ENCODE measurements around the gene PRRT3. TPM values are rescaled to one million over a fixed set of nuclear protein-coding genes. Genes with fewer than 3 reads are reported as not detected.

Gene PRRT3
- total and polyA plus RNA-seq, 10 donors, result 0.65 to 2.4 (median 1.8) TPM

DNA sequence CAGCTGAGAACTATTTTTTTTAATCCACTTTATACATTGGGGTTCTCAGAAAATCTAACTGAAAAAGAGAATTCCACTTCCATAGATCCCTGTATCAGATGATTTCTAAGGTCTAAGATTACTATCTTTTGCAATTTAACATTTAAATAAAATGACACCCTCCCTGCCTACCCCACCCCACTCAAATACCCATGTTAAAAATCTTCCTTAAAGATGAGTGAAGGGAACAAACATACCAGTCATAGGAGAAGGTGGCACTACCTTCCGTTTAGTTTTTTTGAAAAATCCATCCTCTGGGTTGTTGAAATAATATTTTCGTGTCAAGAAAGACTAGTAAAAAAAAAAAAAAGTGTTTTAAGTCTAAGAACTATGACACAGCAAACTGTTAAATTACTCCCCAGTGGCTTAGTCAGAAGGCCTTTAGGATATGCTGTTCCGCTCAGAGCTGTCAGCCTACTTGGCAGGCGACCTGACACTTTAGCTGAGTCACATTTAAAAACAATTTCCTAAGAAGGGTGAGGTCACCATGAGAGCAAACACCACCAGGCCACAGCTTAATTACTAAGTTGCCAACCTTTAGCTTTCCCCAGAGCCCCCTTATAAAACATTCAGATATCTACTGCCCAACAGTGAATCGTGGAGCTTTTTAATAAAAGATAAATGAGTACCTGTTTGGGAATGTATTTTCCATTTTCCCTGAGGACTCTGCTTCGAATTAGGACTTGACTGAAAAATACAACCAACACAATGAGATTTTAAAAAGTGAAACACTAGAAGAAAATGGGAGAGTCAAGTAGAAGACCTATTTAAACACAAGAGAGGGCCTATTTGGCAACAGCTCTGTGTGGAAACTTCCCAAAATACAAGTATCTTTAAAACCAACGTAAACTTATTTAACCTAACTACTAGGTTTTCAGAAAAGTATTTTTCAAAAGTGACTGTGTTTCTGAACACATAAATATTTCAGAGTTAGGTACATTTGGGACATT, 24.8 kb upstream of the PRRT3 start:
- intact Hi-C loops (cut with DNase I; ENCODE audit: low total_unique reads), result no loop called here
- 45 to 67% (median 51%) methylated on average over 7 of the region's 7 CpGs for WGBS, 5 donors
- Histone ChIP-seq H3K4me3 (no peak overlapping the region), H3K4me1 (peaks cover 0 to 58% (median 15%) of the 10 kb centered on the region in 6 donors), H3K27me3 (replicated peaks in 1 of 7) (no peaks in the 10 kb centered on the region), H3K27ac (peak overlapping the region in 6 of 8 donors; percentile 6 to 79 (median 63)), H3K9me3 (no peaks in the 10 kb centered on the region), H3K36me3 (peaks cover 13 to 99% (median 57%) of the 10 kb centered on the region in 6 donors)
- DNase-seq, result no peak
- no peak for TF ChIP-seq CTCF (IDR thresholded peaks at IDR 0.05 in 8 of 11, conservative IDR thresholded peaks at IDR 0.05 in 3 of 11)
- peak in 1 of 3 donors; percentile 59 for TF ChIP-seq POLR2AphosphoS5 (IDR thresholded peaks at IDR 0.05)

DNA sequence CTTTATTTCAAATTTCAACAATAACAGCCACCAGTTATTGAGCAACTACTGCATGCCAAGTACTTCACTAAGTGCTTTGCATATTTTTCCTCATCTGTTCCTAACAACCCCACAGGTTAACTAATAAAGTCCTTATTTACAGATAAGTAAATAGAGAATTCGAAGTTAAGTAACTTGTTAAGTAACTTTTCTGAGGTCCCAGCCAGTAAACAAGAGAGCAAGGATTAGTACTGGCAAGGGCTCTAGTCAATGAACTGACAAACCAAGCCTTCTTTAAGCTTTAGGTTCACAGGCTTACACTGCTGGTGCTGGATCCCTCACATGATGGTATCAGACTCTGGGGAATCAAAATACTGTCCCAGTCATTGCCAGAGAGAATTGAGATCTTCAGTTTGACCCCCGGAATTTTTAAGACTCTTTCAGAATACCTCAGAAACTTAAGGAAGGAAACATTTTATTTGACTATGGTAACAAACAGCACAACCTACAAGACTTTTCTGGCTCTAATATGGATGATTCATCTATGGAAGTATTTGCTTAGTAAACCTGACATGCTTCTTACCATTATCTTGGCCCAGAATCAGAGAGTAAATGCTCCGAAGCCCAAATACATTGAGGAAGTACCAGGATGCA, 17.9 kb upstream of the PRRT3 start:
- no peak for TF ChIP-seq POLR2A (IDR thresholded peaks at IDR 0.05)
- no peak for TF ChIP-seq CTCF (IDR thresholded peaks at IDR 0.05 in 8 of 11, conservative IDR thresholded peaks at IDR 0.05 in 3 of 11)
- TF ChIP-seq POLR2AphosphoS5 (IDR thresholded peaks at IDR 0.05), result no peak
- Histone ChIP-seq H3K9me3 (no peaks in the 10 kb centered on the region), H3K4me1 (no peaks in the 10 kb centered on the region), H3K36me3 (peaks cover 15 to 100% (median 86%) of the 10 kb centered on the region in 6 donors), H3K27me3 (replicated peaks in 1 of 7) (no peaks in the 10 kb centered on the region), H3K27ac (no peak overlapping the region), H3K4me3 (no peak overlapping the region)
- no peak for DNase-seq
- WGBS, 5 donors, result 89 to 95% (median 93%) methylated on average over 3 of the region's 3 CpGs
- intact Hi-C loops (cut with DNase I; ENCODE audit: low total_unique reads), result no loop called here

DNA sequence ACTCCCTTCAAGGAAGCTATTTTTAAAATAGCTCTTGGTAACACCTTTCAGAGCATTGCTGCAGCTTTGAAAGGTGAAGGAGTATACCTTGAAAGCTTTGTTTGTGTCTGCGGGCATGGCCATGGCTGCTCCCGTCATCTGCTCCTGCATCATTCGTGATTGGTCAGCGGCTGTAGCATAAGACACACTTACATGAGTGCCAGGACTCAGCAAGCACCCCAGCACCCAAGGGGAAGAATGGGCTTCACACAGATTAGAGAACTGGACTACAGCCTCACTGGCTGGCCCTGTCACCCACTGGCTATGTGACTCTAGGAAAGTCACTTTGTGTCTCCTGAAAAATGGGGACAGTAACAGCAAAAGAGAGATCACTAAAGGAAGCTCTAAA, 17.4 kb upstream of the PRRT3 start:
- 96 to 98% (median 97%) methylated on average over 4 of the region's 4 CpGs for WGBS, 5 donors
- intact Hi-C loops (cut with DNase I; ENCODE audit: low total_unique reads), result no loop called here
- H3K27ac ChIP-seq, result no peak overlapping the region
- H3K9me3 ChIP-seq, result no peaks in the 10 kb centered on the region
- H3K4me1 ChIP-seq, result no peaks in the 10 kb centered on the region
- DNase-seq, result no peak
- TF ChIP-seq POLR2A (IDR thresholded peaks at IDR 0.05), result no peak
- TF ChIP-seq CTCF (IDR thresholded peaks at IDR 0.05 in 8 of 11, conservative IDR thresholded peaks at IDR 0.05 in 3 of 11), result no peak
- no peak for TF ChIP-seq POLR2AphosphoS5 (IDR thresholded peaks at IDR 0.05)
- H3K36me3 ChIP-seq, result peaks cover 15 to 100% (median 81%) of the 10 kb centered on the region in 6 donors
- no peak overlapping the region for H3K4me3 ChIP-seq
- H3K27me3 ChIP-seq (replicated peaks in 1 of 7), result no peaks in the 10 kb centered on the region

GRCh38 chr3:9966841-9967240, 14.6 kb upstream of the PRRT3 start:
- H3K27me3 ChIP-seq (replicated peaks in 1 of 7), result no peaks in the 10 kb centered on the region
- intact Hi-C loops (cut with DNase I; ENCODE audit: low total_unique reads), result no loop called here
- no peaks in the 10 kb centered on the region for H3K4me1 ChIP-seq
- H3K9me3 ChIP-seq, result no peaks in the 10 kb centered on the region
- 94 to 100% (median 99%) methylated on average over 2 of the region's 2 CpGs for WGBS, 5 donors
- no peak for TF ChIP-seq CTCF (IDR thresholded peaks at IDR 0.05 in 8 of 11, conservative IDR thresholded peaks at IDR 0.05 in 3 of 11)
- TF ChIP-seq POLR2AphosphoS5 (IDR thresholded peaks at IDR 0.05), result no peak
- no peak for TF ChIP-seq POLR2A (IDR thresholded peaks at IDR 0.05)
- no peak overlapping the region for H3K27ac ChIP-seq
- DNase-seq, result no peak
- peaks cover 7 to 100% (median 71%) of the 10 kb centered on the region in 6 donors for H3K36me3 ChIP-seq
- H3K4me3 ChIP-seq, result no peak overlapping the region
